ENCODE data around the gene TARS2.
A peak's percentile ranks its signal among the peaks of the same experiment; 100 is the strongest.

The TARS2 gene

GRCh38 chr1:150456146-150456647 lies 31.0 kb upstream of the TARS2 start:
- Histone ChIP-seq H4K8ac (ENCODE audit: low read depth, low read length) (no peak overlapping the region), H3K27me3 (ENCODE audit: control insufficient read depth in 3 of 3, insufficient read depth in 3 of 3, low read depth in 1 of 3, low read length in 3 of 3) (no peaks in the 10 kb centered on the region), H2BK12ac (ENCODE audit: low read length) (no peak overlapping the region), H3K23ac (ENCODE audit: low read depth, low read length, poor library complexity) (no peak overlapping the region), H3K4me2 (ENCODE audit: insufficient read depth, low read length, poor library complexity, severe bottlenecking) (no peak overlapping the region), H3K79me1 (ENCODE audit: low read depth, low read length) (no peaks in the 10 kb centered on the region), H2AK5ac (ENCODE audit: low read depth, low read length) (no peak overlapping the region), H2AFZ (ENCODE audit: low read length) (no peak overlapping the region), H4K91ac (ENCODE audit: low read depth, low read length, poor library complexity) (no peak overlapping the region), H3K27ac (replicated peaks; ENCODE audit: low read length) (no peak overlapping the region), H3K14ac (ENCODE audit: low read length) (no peak overlapping the region), H3K9ac (ENCODE audit: low read depth, low read length, poor library complexity) (no peak overlapping the region), H3K4me1 (ENCODE audit: control insufficient read depth in 2 of 2, insufficient read depth in 1 of 2, low read depth in 1 of 2, low read length in 2 of 2) (no peaks in the 10 kb centered on the region), H3K4ac (ENCODE audit: low read length) (no peak overlapping the region), H2BK15ac (ENCODE audit: low read length) (no peak overlapping the region), H3K18ac (ENCODE audit: low read length) (no peak overlapping the region), H2BK5ac (ENCODE audit: low read length) (no peak overlapping the region), H3K4me3 (ENCODE audit: low read length in 2 of 2) (no peak overlapping the region), H3K9me3 (replicated peaks in 1 of 2; ENCODE audit: control insufficient read depth in 2 of 2, insufficient read depth in 1 of 2, low read depth in 1 of 2, low read length in 2 of 2) (no peaks in the 10 kb centered on the region), H2BK120ac (ENCODE audit: low read depth, low read length) (no peak overlapping the region), H3K36me3 (replicated peaks in 1 of 2; ENCODE audit: control insufficient read depth in 2 of 2, insufficient read depth in 2 of 2, low read length in 2 of 2) (peaks cover 11 to 87% of the 10 kb centered on the region in 2 donors)
- DNase-seq (ENCODE audit: low spot score): no peak
- no CpG with 5 or more reads among the region's 4 CpGs for WGBS, 2 donors (ENCODE audit: extremely low coverage in 2 of 2, insufficient read length in 2 of 2, insufficient replicate concordance in 1 of 2)

- Histone ChIP-seq H3K9ac (ENCODE audit: low read depth, low read length, poor library complexity) (no peak overlapping the region), H3K23ac (ENCODE audit: low read depth, low read length, poor library complexity) (no peak overlapping the region), H2BK15ac (ENCODE audit: low read length) (no peak overlapping the region), H3K14ac (ENCODE audit: low read length) (no peak overlapping the region), H3K27me3 (ENCODE audit: control insufficient read depth in 3 of 3, insufficient read depth in 3 of 3, low read depth in 1 of 3, low read length in 3 of 3) (no peaks in the 10 kb centered on the region), H3K9me3 (replicated peaks in 1 of 2; ENCODE audit: control insufficient read depth in 2 of 2, insufficient read depth in 1 of 2, low read depth in 1 of 2, low read length in 2 of 2) (no peaks in the 10 kb centered on the region), H2BK5ac (ENCODE audit: low read length) (no peak overlapping the region), H3K79me1 (ENCODE audit: low read depth, low read length) (no peaks in the 10 kb centered on the region), H3K18ac (ENCODE audit: low read length) (no peak overlapping the region), H4K91ac (ENCODE audit: low read depth, low read length, poor library complexity) (no peak overlapping the region), H3K4me1 (ENCODE audit: control insufficient read depth in 2 of 2, insufficient read depth in 1 of 2, low read depth in 1 of 2, low read length in 2 of 2) (no peaks in the 10 kb centered on the region), H3K4me2 (ENCODE audit: insufficient read depth, low read length, poor library complexity, severe bottlenecking) (no peak overlapping the region), H2BK12ac (ENCODE audit: low read length) (no peak overlapping the region), H2AFZ (ENCODE audit: low read length) (no peak overlapping the region), H3K27ac (replicated peaks; ENCODE audit: low read length) (no peak overlapping the region), H4K8ac (ENCODE audit: low read depth, low read length) (no peak overlapping the region), H3K4me3 (ENCODE audit: low read length in 2 of 2) (no peak overlapping the region), H2BK120ac (ENCODE audit: low read depth, low read length) (no peak overlapping the region), H3K36me3 (replicated peaks in 1 of 2; ENCODE audit: control insufficient read depth in 2 of 2, insufficient read depth in 2 of 2, low read length in 2 of 2) (peaks cover 12 to 92% of the 10 kb centered on the region in 2 donors), H3K4ac (ENCODE audit: low read length) (no peak overlapping the region), H2AK5ac (ENCODE audit: low read depth, low read length) (no peak overlapping the region)
- WGBS, 2 donors (ENCODE audit: extremely low coverage in 2 of 2, insufficient read length in 2 of 2, insufficient replicate concordance in 1 of 2): no CpG with 5 or more reads among the region's 4 CpGs
- peak; percentile 39 for DNase-seq (ENCODE audit: low spot score)
Observed at GRCh38 chr1:150464422-150464826, 22.8 kb upstream of the TARS2 start.

GRCh38 chr1:150466964-150467363 lies 20.3 kb upstream of the TARS2 start:
- no peak overlapping the region for H3K4ac ChIP-seq (ENCODE audit: low read length)
- no peak for DNase-seq (ENCODE audit: low spot score)
- H3K4me1 ChIP-seq (ENCODE audit: control insufficient read depth in 2 of 2, insufficient read depth in 1 of 2, low read depth in 1 of 2, low read length in 2 of 2): no peaks in the 10 kb centered on the region
- no peak overlapping the region for H3K4me2 ChIP-seq (ENCODE audit: insufficient read depth, low read length, poor library complexity, severe bottlenecking)
- H3K18ac ChIP-seq (ENCODE audit: low read length): no peak overlapping the region
- H3K23ac ChIP-seq (ENCODE audit: low read depth, low read length, poor library complexity): no peak overlapping the region
- no peak overlapping the region for H2BK12ac ChIP-seq (ENCODE audit: low read length)
- H3K79me1 ChIP-seq (ENCODE audit: low read depth, low read length): peaks cover 6% of the 10 kb centered on the region
- H4K8ac ChIP-seq (ENCODE audit: low read depth, low read length): no peak overlapping the region
- no peak overlapping the region for H3K14ac ChIP-seq (ENCODE audit: low read length)
- no peak overlapping the region for H3K27ac ChIP-seq (replicated peaks; ENCODE audit: low read length)
- H2AK5ac ChIP-seq (ENCODE audit: low read depth, low read length): no peak overlapping the region
- H2BK120ac ChIP-seq (ENCODE audit: low read depth, low read length): no peak overlapping the region
- no peaks in the 10 kb centered on the region for H3K27me3 ChIP-seq (ENCODE audit: control insufficient read depth in 3 of 3, insufficient read depth in 3 of 3, low read depth in 1 of 3, low read length in 3 of 3)
- H3K9me3 ChIP-seq (replicated peaks in 1 of 2; ENCODE audit: control insufficient read depth in 2 of 2, insufficient read depth in 1 of 2, low read depth in 1 of 2, low read length in 2 of 2): no peaks in the 10 kb centered on the region
- no peak overlapping the region for H2BK5ac ChIP-seq (ENCODE audit: low read length)
- H4K91ac ChIP-seq (ENCODE audit: low read depth, low read length, poor library complexity): no peak overlapping the region
- H2AFZ ChIP-seq (ENCODE audit: low read length): no peak overlapping the region
- H3K4me3 ChIP-seq (ENCODE audit: low read length in 2 of 2): no peak overlapping the region
- no peak overlapping the region for H2BK15ac ChIP-seq (ENCODE audit: low read length)
- H3K9ac ChIP-seq (ENCODE audit: low read depth, low read length, poor library complexity): no peak overlapping the region
- H3K36me3 ChIP-seq (replicated peaks in 1 of 2; ENCODE audit: control insufficient read depth in 2 of 2, insufficient read depth in 2 of 2, low read length in 2 of 2): peaks cover 25 to 93% of the 10 kb centered on the region in 2 donors

- no peak overlapping the region for H2BK5ac ChIP-seq (ENCODE audit: low read length)
- no peak overlapping the region for H3K27ac ChIP-seq (replicated peaks; ENCODE audit: low read length)
- no peak overlapping the region for H2AFZ ChIP-seq (ENCODE audit: low read length)
- H3K4ac ChIP-seq (ENCODE audit: low read length): no peak overlapping the region
- H3K27me3 ChIP-seq (ENCODE audit: control insufficient read depth in 3 of 3, insufficient read depth in 3 of 3, low read depth in 1 of 3, low read length in 3 of 3): no peaks in the 10 kb centered on the region
- no peak overlapping the region for H3K18ac ChIP-seq (ENCODE audit: low read length)
- H3K4me1 ChIP-seq (ENCODE audit: control insufficient read depth in 2 of 2, insufficient read depth in 1 of 2, low read depth in 1 of 2, low read length in 2 of 2): peaks cover 0 to 6% of the 10 kb centered on the region in 2 donors
- H3K36me3 ChIP-seq (replicated peaks in 1 of 2; ENCODE audit: control insufficient read depth in 2 of 2, insufficient read depth in 2 of 2, low read length in 2 of 2): peaks cover 30 to 95% of the 10 kb centered on the region in 2 donors
- H2BK15ac ChIP-seq (ENCODE audit: low read length): no peak overlapping the region
- no peak overlapping the region for H3K4me2 ChIP-seq (ENCODE audit: insufficient read depth, low read length, poor library complexity, severe bottlenecking)
- WGBS, 2 donors (ENCODE audit: extremely low coverage in 2 of 2, insufficient read length in 2 of 2, insufficient replicate concordance in 1 of 2): no CpG with 5 or more reads among the region's 1 CpG
- peaks cover 11% of the 10 kb centered on the region for H3K79me1 ChIP-seq (ENCODE audit: low read depth, low read length)
- no peak overlapping the region for H3K14ac ChIP-seq (ENCODE audit: low read length)
- H3K23ac ChIP-seq (ENCODE audit: low read depth, low read length, poor library complexity): no peak overlapping the region
- H3K4me3 ChIP-seq (ENCODE audit: low read length in 2 of 2): no peak overlapping the region
- no peak overlapping the region for H2AK5ac ChIP-seq (ENCODE audit: low read depth, low read length)
- no peak overlapping the region for H4K8ac ChIP-seq (ENCODE audit: low read depth, low read length)
- H2BK12ac ChIP-seq (ENCODE audit: low read length): no peak overlapping the region
- H3K9ac ChIP-seq (ENCODE audit: low read depth, low read length, poor library complexity): no peak overlapping the region
- H3K9me3 ChIP-seq (replicated peaks in 1 of 2; ENCODE audit: control insufficient read depth in 2 of 2, insufficient read depth in 1 of 2, low read depth in 1 of 2, low read length in 2 of 2): no peaks in the 10 kb centered on the region
- no peak overlapping the region for H2BK120ac ChIP-seq (ENCODE audit: low read depth, low read length)
- no peak for DNase-seq (ENCODE audit: low spot score)
- H4K91ac ChIP-seq (ENCODE audit: low read depth, low read length, poor library complexity): no peak overlapping the region
Observed at GRCh38 chr1:150469291-150469690, 17.9 kb upstream of the TARS2 start.
